ENCODE data around the gene LAMTOR4.
"Not testable (repeated sequence)": the region's sequence is repeated elsewhere in the genome, so short reads cannot be mapped to it uniquely, and the experiment has no call there.

The LAMTOR4 gene

DNA sequence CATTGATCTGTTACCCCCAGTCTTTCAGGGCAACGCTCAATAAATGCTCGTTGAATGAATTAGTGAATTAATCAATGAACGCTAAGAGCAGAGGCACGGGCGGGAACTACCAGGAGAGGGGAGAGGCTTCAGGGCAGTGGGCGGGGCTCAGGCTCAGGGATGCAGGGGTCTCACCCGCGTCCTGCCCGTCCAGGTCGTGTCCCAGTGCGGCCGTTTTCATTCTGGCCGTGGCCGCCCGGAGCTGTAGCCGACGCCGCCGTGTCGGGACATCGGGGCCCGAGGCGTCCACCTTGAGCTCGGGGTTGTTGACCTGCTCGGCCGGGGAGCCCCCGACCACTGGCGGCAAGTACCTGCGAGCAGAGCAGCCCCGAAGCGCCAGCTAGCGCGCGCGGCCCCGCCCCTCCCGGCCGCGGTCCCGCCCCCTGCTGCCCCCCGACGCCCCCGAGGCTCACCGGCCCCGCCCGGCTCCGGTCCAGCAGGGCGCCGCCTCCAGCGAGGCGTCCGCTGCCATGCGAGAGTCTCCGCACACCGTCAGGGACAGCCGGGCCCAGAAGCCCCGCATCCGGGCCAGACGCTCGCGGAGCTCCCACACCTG is 22.5 kb downstream of the LAMTOR4 start:
- no peak for DNase-seq (ENCODE audit: low read depth in 2 of 2)

DNA sequence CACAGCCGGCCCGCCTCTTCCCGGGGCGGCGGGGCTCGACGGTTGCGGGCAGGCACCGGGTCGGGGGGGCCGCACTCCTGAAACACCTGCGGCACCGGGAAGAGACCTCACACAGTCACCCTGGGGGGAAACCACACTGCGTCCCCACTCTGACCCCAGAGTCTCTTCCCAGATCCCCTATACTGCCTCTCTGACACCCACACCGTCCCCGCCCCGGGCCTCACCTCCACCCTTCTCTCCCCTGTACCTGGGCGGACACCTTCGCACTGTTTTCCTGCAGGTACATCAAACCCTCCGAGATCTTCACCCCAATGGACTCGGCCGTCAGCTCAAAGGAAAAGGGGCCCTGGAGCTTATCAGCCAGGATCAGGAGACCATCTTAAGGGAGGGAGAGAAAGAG is 23.1 kb downstream of the LAMTOR4 start:
- DNase-seq (ENCODE audit: low read depth in 2 of 2) = no peak

DNA sequence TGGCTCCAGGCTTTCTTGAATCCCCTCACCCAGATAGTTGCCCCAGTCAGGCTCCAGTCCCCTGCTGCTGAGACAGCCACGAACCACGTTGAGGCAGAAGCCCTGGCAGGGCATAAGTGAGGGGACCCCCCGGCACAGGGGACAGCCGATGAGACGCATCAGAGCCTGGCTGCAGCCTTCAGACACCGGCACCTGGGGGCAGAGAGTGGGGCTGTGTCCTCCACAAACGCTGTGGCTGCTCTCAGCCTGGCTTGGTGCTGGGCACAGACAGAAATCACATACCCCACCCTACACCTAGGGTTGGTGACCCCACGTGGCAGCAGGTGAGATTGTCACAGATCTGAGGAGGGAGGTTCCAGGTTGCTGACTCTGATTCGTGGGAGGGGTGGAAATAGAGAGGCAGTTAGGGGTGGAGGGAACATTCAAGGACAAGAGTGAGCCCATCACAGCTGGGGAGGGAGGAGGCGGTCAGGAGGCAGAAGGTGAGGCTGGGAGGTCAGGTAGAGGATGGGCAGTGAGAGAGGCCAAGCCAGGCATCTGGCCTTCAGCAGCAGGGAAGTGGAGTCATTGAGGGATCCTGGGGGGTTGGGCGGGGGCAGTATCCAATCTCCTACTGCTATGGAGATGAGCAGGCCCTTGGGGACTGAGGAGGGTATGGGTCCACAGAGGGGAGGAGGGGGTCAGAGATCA is 25.2 kb downstream of the LAMTOR4 start:
- no peak for DNase-seq (ENCODE audit: low read depth in 2 of 2)

DNA sequence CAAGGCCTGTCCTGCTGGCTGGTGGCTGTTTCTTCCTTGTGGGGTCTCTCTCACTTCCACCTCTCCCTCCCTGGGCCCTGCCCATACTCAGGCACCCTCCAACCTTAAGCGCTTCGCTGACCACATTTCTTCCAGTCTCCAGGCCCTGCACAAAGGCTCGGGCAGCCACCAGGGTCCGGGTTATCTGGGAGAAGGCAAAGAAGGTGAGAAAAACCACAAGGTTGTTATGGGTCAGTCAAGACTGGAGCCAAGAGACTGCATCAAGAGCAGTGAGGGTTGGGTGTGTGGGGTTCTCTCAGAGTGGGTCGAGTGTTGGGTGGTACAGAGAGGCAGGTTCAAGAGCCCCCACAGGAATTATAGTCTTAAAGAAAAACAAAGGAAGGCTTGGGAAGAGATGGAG is 25.9 kb downstream of the LAMTOR4 start:
- DNase-seq (ENCODE audit: low read depth in 2 of 2) = no peak

DNA sequence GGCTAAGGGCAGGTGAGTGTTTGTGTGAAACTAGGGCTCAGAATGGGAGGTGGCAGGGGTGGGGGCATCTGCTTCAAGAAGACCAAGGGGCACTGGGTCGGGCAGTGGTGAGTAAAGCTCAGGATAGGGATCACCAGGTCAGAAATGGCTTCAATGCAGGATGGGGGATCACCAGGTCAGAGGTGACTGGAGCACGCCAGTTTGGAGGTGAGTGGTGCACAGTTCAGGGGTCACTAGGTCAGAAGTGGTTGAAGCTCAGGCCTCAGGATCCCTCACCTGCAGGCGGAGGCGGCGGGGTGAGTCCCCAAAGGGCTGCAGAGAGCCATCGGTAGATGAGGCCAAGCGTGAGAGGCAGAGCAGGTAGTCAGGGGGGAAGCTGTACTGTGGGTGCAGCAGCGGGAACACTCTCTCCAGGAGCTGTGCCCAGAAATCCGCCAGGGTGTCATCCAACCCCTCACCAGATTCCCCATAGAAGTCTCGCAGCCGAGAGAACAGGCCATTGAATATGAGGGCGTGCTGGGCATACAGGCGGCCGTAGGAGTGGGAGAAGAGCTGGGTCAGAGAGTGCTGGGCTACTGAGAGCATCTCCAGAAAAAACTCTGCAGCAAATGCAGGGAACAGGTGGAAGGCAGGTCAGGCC is 26.7 kb downstream of the LAMTOR4 start:
- DNase-seq (ENCODE audit: low read depth in 2 of 2) = no peak

DNA sequence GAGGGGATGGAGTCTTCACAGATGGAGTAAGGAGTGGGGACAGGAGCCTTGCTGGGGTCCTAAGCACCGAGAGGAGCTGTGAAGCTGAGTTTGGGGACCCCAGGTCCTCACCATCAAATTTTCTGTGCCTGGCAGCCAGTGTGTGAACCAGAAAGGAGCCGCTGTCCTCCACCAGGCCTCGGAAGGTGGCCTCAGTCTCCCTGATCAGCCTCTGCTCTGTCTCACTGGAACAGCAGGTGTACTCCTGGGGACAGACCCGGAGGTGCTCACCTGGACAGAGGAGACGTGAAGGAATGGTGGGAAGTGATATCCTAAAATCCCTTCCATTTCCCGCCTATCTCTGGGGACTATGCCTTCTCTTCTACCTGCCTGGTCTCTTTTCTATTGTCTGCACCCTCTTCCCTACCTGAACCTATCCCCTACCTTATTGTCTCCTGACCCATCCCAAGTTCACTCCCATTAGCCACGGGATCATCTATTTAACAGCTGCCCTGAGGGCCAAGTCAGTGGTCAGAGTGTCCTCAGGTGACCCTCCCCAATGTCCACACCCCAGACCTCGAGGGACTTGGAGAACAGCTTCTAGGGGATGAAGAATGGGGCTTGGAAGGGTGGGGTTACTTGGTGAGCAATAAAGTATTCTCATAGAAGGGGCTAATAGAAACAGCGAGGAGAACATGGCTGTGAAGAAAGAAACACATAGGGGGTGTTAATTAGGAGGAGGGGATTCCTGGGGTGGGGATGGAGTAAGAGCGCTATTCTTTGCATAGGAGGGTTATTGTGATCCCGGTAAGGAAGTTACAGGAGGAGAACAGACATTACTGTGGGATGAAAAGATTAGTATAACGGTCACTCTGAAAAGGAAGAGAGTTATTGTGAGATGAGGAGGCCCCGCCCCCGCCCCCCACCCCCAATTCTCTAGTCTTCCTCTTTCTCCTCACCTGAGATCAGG is 27.7 kb downstream of the LAMTOR4 start:
- DNase-seq (ENCODE audit: low read depth in 2 of 2) = no peak

DNA sequence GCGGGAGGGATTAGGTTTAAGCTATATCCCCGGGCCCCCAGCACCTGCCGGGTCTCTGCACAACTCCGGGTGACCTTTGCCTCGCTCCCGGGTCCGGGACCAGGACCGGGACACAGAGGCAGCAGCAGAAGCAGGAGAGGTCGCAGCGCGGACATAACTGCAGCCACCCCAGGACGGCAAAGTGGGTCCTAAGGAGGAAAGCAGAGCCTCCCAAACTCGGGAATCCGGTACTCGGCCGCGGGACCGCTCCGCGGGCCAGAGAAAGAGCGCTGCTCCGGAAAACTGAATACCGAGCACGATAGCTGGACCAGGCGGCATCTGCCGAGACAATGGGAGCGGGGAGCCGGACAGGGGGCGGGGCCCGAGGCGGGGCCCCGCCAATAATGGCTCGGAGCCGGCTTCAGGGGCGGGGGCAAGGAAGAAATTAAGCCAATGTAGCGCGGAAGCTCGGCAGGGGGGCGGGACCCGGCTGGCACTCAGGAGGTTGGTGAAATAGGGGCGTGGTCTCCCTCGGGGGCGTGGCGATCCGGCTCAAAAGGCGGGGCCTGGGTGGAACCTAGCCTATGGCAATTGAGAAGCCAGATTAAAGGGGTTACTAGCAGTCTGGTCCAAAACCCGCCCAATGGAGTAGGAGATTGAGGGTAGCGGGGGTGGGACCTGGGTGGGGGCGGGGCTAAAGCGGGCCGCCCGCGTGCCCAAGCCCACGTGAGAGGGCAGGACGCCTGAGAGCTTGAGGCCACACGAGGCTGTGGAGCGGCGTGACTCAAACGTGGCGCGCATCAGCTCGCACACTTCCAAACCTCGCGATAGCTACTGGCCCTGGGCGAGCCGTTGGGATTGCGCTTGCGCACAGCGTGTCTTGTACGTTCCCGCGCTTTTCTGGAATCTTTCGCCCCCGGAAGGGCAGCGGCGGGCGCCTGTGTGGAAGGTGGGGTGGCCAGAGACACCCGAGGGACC is 28.6 kb downstream of the LAMTOR4 start, which contains the start of the genes GPC2 and STAG3:
Gene GPC2 (minus strand): TSS at position 337 of the 957 bp plus-strand sequence. CDS start 182 bp downstream, at position 155.
Gene STAG3 (plus strand): TSS at position 874 of the 957 bp plus-strand sequence. CDS start 2,639 bp downstream, outside the sequence.
- DNase-seq (ENCODE audit: low read depth in 2 of 2) = peak; percentile 88 to 93

DNA sequence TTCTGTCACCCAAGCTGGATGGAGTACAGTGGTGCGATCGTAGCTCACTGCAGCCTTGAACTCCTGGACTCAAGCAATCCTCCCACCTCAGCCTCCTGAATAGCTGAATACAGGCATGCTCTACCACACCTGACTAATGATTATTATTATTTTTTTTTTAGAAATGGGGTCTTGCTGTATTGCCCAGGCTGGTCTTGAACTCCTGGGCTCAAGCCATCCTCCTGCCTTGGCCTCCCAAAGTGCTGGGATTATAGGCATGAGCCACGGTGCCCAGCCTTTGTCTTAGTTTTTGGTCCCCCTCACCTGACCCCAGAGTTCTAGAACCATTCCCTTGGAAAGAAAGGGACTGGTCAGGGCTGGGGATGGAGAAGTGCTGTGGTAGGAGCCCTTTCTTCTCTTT is 31.4 kb downstream of the LAMTOR4 start:
- not testable (repeated sequence) for DNase-seq (ENCODE audit: low read depth in 2 of 2)

DNA sequence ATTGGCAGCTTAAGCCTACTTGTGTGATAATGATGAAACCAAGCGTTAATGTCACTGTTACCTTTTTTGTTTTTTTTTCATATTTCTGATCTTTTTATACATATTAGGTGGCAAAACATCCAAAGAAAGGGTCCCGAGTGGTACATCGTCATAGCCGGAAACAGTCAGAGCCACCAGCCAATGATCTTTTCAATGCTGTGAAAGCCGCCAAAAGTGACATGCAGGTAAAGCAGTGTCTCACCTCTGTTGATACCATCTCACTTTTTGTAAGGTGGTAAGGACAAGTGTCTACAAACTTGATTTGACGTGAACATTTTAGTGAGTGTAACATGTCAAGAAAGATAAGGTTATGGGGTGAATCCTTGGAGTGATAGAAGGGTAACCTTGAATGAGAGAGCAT is 33.9 kb downstream of the LAMTOR4 start:
- DNase-seq (ENCODE audit: low read depth in 2 of 2) = not testable (repeated sequence)

DNA sequence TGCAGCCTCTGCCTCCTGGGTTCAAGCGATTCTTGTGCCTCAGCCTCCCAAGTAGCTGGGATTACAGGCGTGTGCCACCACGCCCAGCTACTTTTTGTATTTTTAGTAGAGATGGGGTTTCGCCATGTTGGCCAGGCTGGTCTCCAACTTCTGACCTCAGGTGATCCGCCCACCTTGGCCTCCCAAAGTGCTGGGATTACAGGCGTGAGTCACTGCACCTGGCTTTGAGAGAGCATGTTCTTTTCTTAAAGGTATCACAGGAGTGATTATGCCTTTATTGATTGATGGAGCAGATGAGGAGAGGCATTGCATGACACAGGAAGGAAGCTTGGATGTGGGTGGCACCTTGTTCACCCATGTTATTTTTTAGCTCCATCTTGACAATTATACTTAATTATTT is 34.4 kb downstream of the LAMTOR4 start:
- DNase-seq (ENCODE audit: low read depth in 2 of 2) = not testable (repeated sequence)

DNA sequence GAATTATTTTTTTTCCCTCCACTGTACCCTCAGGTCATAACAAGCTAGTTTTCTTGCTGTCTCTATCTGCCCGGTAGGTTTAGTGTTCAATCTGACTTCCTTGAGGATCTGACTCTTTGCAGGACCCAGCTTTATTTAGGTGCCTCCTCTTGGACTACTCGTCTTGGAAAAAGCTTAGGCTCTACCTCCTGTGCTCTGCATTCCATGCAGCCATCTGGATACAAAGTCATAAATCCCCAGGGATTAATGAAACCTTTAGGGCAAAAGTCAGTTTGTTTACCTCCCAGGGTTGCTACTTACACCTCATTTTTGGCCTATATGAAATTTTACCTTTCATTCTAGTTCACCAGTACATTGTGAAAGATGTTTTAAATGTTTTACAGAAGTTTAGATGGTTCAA is 37.0 kb downstream of the LAMTOR4 start:
- no peak for DNase-seq (ENCODE audit: low read depth in 2 of 2)

DNA sequence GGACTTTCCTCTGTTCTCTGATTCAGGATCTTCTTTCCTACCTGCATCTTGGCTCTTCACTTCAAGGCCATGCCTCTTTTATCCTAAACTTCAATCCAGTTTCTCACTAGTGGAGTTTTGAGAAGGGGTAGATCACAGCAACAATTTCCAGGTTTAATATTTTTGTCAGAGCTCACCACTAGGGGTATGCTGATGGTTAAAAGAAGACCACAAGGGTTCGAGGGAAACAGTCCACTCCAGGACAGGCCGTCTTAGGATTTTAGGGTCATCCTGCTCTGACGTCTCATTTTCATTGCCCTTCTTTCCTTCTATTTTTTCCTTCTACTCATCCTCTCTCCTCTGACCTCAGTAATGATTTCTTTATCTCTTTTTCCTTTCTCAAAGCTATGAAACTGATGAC is 40.3 kb downstream of the LAMTOR4 start:
- no peak for DNase-seq (ENCODE audit: low read depth in 2 of 2)

DNA sequence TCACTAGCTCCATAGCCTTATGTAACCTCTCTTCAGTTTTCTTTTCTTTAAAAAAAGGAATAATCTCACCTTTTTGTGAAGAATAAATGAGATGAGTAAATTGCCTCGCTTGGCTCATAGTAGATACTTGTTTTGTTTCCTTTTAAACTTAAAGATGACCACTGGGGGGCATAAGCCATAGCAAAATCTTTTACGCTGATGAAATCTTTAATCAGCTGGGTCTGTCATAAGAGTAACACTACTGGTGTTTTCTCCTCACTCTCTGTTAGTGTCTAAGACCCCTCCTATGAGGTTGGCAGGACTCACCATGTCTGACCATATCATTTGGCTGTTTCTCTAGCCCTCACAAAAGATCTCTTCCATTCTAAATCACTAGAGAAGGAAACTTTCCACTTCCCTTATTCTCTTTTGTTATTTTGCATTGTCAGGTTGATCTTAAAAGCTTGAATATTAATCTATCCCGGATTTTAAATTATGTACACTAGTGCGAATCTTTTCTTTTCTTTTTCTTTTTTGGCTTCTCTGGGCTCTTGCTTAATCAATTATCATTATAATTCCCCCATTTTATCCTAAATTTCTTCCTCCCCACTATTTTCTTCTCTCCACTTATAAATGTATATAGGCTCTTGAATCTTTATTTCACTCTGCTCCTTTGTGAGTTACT is 41.5 kb downstream of the LAMTOR4 start:
- no peak for DNase-seq (ENCODE audit: low read depth in 2 of 2)

DNA sequence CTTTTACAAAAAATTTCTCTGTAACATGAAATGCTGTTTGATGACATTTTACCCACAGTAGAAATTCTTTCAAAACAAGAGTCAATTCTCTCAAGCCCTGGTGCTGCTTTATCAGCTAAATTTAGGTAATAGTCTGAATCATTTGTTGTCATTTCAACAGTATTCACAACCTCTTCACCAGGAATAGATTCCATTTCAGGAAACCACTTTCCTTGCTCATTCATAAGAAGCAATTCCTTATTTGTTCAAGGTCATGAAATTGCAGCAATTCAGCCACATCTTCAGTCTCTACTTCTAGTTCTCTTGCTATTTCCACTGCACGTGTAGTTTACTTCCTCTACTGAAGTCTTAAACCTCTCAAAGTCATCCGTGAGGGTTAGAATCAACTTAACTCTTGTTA is 43.1 kb downstream of the LAMTOR4 start:
- no peak for DNase-seq (ENCODE audit: low read depth in 2 of 2)

DNA sequence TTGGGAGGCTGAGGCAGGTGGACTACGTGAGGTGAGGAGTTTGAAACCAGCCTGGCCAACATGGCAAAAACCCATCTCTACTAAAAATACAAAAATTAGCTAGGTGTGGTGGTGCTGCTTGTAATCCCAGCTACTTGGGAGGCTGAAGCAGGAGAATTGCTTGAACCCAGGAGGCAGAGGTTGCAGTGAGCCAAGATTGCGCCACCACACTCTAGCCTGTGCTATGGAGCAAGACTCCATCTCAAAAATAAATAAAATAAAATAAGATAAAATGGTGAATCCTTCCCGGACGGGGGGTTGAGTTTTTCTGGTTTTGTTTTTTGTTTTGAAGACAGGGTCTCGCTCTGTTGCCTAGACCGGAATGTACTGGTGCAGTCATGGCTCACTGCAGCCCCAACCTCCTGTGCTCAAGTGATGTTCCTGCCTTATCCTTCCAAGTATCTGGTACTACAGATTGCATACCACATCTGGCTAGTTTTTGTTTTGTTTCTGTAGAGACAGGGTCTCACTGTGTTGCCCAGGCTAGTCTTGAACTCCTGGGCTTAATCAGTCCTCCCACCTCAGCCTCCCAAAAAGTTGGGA is 43.7 kb downstream of the LAMTOR4 start:
- not testable (repeated sequence) for DNase-seq (ENCODE audit: low read depth in 2 of 2)

DNA sequence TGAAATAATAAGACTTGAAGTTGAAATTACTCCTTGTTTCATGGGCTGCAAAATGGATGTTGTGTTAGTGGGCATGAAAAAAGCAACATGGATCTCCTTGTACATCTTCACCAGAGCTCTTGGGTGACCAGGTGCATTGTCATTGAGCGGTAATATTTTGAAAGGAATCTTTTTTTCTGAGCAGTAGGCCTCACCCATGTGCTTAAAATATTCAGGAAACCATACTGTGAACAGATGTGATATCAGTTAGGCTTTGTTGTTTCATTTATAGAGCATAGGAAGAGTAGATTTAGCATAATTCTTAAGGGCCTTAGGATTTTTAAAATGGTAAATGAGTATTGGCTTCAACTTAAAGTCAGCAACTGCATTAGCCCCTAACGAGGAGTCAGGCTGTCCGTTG is 44.3 kb downstream of the LAMTOR4 start:
- no peak for DNase-seq (ENCODE audit: low read depth in 2 of 2)

DNA sequence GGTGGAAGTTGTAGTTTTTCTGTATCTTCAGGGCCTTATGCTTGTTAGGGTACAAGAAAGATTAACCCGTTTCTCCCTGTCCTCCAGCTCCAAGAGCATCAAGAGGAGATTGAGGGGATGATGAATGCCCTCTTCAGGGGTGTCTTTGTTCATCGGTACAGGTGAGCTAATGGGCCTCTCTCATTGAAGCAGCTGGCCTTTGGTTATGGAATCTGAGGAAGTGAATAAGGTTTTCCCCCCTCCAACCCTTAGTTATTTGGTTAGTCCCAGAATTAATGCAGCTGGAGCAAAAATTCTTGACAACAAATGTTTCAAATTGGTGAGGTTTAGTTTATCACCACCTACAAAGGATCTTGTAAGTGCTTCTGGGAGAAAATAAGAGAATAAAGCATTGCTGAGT is 46.5 kb downstream of the LAMTOR4 start:
- no peak for DNase-seq (ENCODE audit: low read depth in 2 of 2)

DNA sequence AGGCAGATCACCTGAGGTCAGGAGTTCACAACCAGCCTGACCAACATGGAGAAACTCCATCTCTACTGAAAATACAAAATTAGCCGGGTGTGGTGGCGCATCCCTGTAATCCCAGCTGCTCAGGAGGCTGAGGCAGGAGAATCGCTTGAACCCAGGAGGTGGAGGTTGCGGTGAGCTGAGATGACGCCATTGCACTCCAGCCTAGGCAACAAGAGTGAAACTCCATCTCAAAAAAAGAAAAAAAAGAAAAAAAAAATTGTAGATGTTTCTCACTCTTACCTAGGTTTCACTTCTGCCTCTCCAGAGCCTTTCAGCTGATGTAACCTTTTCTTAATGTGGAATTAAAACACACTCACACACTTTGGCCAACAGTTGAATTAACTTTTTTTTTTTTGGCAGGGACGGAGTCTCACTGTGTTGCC is 47.2 kb downstream of the LAMTOR4 start:
- DNase-seq (ENCODE audit: low read depth in 2 of 2) = not testable (repeated sequence)

DNA sequence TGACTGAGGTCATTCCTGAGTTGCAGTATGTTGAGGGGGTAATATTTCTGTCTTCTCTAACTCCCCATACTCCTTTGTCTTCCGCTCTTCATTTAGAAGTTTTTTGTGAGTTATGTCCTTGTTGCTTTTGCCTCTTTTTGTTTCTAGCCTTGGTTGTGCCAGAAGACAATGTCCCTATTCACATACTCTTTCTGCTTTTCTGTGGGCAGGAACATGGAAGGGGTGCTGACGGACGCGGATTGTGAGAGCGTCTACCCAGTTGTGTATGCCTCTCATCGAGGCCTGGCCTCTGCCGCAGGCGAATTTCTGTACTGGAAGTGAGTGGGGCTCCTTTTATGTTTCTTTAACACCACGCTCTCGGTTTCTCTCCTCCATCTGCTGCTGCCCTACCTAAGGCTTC is 49.5 kb downstream of the LAMTOR4 start:
- no peak for DNase-seq (ENCODE audit: low read depth in 2 of 2)

DNA sequence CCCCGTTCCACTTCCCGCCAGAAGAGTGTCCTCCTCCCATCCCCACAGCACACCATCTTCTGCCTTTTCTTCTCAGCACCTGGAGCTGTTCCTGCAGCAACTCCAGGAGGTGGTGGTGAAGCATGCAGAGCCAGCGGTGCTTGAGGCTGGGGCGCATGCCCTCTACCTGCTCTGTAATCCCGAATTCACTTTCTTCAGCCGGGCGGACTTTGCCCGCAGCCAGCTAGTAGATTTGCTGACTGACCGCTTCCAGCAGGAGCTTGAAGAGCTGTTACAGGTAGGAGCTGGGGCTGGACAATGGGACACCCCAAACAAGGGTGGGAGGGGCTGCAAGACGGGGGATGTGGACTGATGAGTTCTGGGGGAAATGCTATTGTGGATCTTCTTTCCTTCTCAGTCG is 52.0 kb downstream of the LAMTOR4 start:
- no peak for DNase-seq (ENCODE audit: low read depth in 2 of 2)
